CMK (cell line): Measurements from ENCODE around the gene NKAIN4.

Experiments
- DNase-seq: peaks from one replicate; pipeline ENCODE4 v3.0.0-alpha.2; 2010; ENCODE audit warnings: low read depth

The NKAIN4 gene

GRCh38 chr20:63254232-63254605 is at the start of gene NKAIN4:
Gene NKAIN4 (minus strand): TSS chr20:63254463. CDS start chr20:63254450, 13 bp downstream.
- DNase-seq = no peak

- DNase-seq = no peak
Observed at GRCh38 chr20:63303095-63303666, 48.9 kb upstream of the NKAIN4 start.

GRCh38 chr20:63301671-63302070 is 47.4 kb upstream of the NKAIN4 start:
- DNase-seq = no peak

- no peak for DNase-seq
Observed at GRCh38 chr20:63298731-63299312, 44.6 kb upstream of the NKAIN4 start.

- DNase-seq = no peak
Observed at GRCh38 chr20:63297796-63298572, 43.7 kb upstream of the NKAIN4 start.

GRCh38 chr20:63297371-63297781 is 43.1 kb upstream of the NKAIN4 start:
- DNase-seq = no peak

- no peak for DNase-seq
Observed at GRCh38 chr20:63296531-63297299, 42.5 kb upstream of the NKAIN4 start.

- no peak for DNase-seq
Observed at GRCh38 chr20:63295846-63296245, 41.6 kb upstream of the NKAIN4 start.

- no peak for DNase-seq
Observed at GRCh38 chr20:63295422-63295821, 41.2 kb upstream of the NKAIN4 start.

- no peak for DNase-seq
Observed at GRCh38 chr20:63295018-63295417, 40.8 kb upstream of the NKAIN4 start.

GRCh38 chr20:63294536-63294900 is 40.3 kb upstream of the NKAIN4 start:
- DNase-seq = no peak

GRCh38 chr20:63293871-63294535 is 39.7 kb upstream of the NKAIN4 start:
- DNase-seq = no peak

GRCh38 chr20:63293456-63293855 is 39.2 kb upstream of the NKAIN4 start:
- DNase-seq = no peak

- DNase-seq = no peak
Observed at GRCh38 chr20:63292904-63293303, 38.6 kb upstream of the NKAIN4 start, which contains the start of gene COL20A1. Gene COL20A1 (plus strand): TSS chr20:63293186. CDS start chr20:63295108, 1,922 bp downstream.

- no peak for DNase-seq
Observed at GRCh38 chr20:63292292-63292701, 38.0 kb upstream of the NKAIN4 start.

- DNase-seq = no peak
Observed at GRCh38 chr20:63291811-63292210, 37.5 kb upstream of the NKAIN4 start.

- no peak for DNase-seq
Observed at GRCh38 chr20:63290677-63291472, 36.6 kb upstream of the NKAIN4 start.

GRCh38 chr20:63290136-63290676 is 35.9 kb upstream of the NKAIN4 start:
- DNase-seq = no peak

GRCh38 chr20:63289311-63290135 is 35.3 kb upstream of the NKAIN4 start:
- DNase-seq = no peak
